Superior temporal gyrus (tissue), 1 donor: ENCODE data around the gene GAPDHS.

ENCODE experiments used
- DNase-seq: peaks from one replicate; pipeline ENCODE4 v3.0.0-alpha.2; 2016; ENCODE audit errors: extremely low spot score

GAPDHS gene

DNA sequence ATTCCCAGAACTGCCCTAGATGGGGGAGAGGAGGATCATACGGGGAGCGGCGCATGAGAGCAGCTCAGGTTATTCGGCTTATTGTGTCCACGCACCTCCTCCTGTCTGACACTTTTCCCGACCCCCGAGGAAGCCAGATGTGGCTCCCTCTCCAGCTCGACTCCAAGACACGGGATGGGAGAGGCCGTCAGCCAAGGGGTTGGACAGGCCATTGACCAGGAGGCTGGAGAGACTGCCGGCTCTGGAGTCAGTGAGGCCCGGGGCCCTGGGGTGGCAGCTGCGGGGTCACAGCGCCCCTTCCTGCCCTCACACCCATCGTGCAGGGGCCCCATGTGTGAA is 22.7 kb upstream of the GAPDHS start:
- no peak for DNase-seq

DNA sequence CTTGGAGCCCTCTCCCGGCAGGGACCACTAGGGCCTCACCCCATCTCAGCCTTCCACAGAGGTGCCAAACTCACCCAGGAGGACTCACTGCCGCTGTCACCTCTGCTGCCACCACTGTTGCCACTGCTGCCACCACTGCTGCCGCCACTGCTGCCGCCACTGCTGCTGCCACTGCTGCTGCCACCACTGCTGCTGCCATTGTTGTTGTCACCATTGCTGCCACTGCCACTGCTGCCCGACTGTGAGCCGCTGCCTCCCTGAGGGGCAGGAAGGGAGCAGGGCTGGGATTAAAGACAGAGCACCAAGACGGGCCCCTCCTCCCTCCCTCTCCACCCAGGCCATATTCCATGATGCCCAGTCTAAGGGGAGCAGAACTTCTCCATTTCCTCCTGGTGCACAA is 21.9 kb upstream of the GAPDHS start:
- no peak for DNase-seq

DNA sequence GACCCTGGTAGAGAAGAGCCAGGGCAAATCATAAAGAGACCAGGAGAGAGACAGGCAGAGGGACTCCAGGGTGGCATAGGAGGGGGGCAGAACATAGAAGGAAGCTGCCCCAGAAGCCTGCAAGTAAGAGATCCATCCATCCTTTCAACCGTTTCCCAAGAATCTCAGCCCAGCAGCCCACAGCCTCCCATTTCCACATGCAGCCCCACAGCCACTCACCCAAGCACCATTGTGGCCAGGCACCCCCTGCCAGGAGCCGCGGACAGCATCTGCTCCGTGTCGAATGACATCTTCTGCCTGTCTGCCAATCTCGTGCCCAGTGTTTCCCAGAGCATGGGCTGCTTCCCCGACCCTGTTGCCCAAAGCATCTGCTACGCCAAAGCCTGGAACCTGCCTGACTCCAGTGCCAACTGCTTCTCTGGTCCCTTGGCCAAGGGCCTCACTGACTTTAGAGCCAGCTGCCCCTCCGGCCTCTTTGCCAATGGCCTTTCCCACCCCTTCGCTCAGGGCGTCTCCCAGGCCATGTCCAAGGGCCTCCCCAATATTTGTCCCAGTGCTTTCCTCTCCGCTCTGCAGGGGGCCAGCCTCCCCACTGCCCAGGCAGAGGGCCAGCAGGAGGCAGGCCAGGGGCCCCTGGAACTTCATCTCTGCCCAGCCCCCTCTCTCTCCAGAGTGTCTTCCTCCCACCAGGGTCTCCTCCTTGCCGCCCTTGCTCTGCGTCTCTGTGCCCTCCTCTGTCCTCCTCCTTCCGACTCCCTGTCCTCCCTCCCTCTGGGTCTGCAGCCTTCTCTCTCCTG is 20.2 kb upstream of the GAPDHS start:
- DNase-seq, result no peak

DNA sequence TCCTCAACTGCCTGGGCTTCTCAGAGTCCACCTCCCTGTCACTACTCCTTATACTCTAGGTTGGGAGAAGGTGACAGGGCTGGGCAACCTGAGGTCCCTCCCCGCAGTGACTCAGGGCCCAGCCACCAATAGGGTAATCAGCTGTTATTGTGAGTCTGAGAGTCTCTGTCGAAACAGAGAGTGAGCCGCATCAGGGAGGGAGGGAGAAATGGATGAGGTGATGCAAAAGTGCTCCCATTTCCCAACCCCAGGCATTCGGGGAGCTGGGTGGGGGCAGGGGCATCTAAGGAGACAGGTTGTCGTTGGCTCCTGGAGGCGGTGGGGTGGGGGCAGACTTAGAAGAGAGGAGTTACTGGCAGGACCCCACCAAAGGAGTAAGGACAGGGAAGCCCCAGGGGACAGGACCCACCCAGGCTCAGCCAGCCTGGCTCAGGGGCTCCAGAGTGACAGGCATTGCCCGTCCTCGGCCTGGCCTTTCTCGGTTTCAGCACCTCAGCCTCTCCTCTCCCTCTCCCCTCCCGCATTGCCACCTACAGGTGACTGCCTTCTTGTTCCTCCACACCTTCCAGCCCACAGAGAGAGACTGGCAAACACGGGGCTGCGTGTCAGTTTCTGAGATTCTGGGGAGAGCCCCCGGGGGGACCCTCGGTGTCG is 19.5 kb upstream of the GAPDHS start, which contains the start of gene DMKN:
Gene DMKN (minus strand): TSS at position 22 of the 654 bp plus-strand sequence. CDS start 174 bp downstream, outside the sequence.
- no peak for DNase-seq

DNA sequence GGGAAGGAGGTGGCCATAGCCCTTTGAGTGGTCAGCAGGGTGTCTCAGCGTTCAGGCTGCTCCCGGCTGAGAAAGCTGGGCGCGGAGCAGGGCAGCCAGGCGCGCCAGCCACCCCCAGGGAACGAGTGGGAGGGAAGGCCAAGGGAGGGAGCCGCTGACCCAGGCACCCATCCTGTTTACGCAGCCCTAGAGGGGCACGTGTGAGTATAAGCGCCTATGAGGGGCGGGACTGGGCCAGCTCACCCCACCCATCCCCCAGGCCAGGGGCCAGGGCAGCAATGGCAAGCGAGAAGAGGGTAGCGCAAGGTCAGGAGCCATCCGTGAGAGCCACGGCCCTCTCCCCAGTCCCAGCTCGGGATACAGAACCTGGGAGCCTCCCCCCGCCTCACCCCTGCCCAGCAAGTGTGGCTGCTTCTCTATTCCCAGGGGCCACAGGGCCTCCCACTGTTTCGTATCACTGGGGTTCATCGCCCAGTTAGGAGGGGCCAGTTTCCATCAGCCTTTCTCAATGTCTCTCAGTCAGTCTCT is 18.9 kb upstream of the GAPDHS start:
- DNase-seq, result no peak

DNA sequence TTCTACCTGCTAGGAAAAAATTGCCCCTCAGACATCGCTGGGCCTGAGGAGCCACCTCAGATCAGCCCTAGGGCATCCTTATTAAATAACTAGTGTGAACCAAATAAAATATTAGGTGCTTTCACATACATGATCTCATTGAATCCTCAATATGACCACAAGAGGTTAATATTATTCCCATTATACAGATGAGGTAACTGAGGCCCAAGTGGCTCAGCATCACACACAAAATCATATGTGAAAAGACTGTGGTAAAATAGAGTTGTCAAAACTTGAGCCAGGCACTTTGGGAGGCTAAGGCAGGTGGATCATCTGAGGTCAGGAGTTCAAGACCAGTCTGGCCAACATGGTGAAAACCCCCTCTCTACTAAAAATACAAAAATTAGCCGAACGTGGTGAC is 16.9 kb upstream of the GAPDHS start:
- DNase-seq, result no peak

DNA sequence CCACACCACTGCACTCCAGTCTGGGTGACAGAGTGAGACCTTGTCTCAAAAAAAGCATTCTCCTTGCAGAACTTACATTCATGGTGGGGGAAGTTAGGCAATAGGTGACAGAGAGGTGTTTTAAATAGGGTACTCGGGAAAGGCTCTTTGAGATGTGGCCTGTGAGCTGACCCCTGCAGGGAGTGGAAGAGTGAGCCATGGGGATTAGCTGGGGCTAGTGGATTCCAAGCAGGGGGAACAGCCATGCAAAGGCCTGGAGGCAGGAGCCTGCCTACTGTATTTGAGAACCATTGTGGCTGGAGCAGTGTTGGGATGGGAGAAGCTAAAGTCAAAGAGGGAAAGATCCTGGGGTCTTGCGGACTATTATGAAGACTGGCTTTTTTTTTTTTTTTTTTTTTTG is 15.9 kb upstream of the GAPDHS start:
- no peak for DNase-seq

DNA sequence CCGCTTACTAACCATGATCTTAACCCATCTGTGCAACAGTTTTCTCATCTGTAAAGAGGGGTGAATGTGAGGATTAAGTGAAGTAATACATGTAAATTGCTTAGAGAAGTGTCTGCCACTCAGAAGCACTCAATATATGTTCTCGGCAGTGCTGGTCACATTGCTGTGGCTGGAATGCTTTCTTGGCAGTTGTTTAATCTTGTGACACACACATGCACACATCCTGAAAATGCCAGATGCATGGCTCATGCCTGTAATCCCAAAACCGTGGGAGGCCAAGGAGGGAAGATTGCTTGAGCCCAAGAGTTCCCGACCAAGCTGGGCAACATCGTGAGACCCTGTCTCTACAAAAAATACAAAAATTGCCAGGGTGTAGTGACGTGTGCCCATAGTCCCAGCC is 14.9 kb upstream of the GAPDHS start:
- no peak for DNase-seq

DNA sequence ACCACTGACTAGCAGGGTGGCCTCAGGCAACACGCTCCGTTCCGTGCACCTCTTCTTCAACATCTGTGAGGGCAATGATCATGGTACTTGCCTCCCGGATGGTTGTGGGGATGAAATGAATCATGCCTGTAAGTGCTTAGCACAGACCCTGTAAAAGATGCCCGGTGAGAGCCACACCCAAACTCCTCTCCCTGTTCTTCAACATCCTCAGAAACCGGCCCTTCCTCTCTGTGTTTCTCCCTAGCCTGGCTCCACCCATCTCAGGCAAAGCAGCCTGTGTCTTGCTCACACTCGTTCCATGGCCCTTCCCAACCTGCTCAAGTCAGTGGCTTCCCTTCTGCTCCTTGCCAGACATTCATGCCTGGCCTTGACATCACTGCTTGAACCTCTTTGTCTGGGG is 14.0 kb upstream of the GAPDHS start:
- no peak for DNase-seq

DNA sequence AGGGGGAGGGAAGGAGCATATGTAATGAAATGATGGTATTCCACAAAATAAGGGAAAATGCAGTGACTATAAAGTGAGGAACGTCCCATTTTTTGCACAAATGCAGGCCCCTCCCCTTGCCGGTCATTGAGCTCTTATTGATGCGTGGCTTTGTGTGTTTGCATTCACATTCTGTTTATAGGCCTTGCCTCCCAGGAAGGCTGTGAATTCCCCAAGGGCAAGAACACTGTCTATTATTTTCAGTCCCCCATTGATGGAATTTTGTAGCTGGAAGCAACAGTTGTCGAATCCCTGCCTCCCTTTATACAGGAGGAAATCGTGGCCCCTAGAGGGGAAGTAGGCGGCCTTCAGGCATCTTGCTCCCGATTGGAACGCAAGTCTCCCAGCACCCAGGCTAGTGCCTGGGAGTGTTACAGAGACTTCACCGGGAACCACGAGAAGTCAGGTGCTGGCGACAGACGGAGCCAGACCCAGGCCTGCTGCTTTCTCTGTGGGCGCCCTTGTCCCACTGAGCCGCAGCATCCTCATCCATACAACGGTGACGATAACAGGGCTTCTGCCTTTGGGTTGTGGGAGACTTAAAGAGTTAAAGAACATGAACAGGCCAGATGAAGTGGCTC is 12.0 kb upstream of the GAPDHS start:
- no peak for DNase-seq

DNA sequence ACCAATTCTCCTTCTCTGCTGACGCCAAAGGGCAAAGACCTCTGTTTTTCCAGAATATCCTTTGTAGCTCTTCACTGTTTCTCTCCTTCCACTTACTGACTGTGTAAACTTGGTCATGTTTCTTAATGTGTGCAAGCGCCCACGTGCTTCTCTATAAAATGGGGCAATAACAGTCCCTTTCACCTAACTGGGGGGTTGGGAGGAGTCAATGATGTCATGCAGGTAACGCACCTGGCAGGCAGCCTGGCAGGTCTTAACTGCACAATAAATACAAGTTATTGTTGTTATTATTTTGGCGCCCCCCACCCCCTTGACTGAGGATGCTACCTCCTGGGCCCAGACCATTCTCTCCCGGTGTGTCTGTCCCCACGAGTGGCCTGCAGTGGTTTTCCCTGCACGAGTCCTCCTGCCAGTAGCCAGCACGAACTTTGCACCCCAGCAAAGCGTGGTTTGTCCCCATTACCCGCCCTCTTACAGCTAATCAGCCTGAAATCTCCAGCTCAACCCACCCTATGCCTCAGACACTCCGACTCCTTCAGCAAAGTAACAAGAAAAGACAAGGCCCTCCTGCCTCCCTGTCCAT is 10.4 kb upstream of the GAPDHS start:
- DNase-seq, result no peak

DNA sequence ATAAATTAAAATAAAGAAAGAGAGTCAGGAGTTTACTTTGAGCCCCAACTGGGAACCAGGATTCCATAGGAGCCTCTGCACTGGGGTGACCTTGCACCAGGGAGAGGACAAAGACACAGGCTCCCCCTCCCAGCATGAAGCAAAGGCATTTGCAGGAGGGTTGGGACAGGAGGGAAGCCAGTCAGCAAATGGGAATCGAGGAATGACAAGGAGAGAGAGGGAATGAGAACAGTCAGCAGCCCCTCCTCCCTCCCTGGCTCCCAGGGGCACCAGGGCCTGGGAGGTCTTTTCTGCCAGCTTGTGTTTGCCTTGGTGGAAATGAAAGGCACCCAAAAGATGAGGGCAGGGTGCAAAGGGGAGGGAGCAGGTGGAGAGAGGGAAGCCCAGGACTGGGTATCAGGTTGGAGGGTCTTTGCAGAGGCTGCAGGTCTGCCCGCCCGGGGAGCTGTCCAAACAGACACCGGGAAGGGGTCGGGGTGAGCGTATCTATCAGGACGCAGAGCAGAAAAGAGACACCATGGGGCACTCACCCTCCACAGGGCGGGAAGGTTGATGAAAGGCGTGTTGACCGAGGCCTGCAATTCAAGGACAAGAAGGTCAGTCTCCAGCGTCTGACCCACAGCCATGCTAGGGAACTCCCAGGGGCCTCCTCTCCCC is 8.9 kb upstream of the GAPDHS start:
- no peak for DNase-seq

DNA sequence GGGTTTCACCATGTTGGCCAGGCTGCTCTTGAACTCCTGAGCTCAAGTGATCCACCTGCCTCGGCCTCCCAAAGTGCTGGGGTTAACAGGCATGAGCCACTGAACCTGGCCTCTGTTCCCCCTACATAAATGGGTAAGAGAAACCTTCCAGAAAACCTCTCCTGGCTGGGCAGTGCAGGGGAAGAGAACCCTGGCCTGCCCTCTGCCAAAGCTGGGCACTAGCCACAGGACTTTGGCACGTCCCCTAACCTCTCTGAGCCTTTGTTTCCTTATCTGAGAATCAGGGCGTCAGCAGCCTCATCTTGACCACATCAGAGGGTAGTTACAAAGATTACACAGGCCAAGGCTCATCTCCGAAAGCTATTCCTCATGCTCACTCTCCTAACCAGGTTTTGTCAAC is 7.4 kb upstream of the GAPDHS start:
- DNase-seq, result no peak

DNA sequence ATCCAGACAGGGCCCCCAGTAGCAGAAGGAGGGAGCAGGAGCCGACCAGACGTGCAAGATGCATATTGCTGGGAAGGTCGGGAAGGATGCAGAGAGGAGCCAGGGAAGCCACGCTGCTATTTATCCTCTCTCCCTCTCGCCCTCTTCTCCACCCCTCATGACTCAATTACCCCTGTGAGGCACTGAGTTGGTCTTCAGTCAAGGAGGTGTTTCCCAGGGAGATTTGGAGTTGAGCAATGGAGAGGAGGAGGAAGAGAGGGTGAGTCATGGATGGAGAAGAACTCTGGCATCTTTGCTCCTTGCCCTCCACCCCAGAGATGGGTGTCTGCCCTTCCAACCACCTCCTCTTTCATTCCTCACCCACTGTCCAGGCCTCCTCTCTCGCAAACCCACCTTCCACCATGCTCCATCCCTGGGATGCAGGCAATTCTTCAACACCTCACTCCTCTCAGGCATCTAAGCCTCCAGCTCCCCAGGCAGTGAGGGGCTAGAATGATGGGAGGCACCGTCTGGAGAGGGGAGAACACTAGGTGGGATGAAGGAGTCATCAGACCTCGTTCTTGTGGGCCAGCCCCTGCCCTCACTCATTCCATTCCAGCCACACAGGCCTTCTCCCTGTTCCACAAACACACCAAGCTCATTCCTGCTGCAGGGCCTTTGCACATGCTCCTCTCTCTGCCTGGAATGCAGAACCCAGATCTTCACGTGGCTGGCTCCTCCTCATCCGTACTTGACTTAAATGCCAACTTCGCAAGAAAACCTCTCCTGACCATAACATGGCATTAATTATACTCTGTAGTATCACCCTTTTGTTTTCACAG is 4.8 kb upstream of the GAPDHS start, which contains the start of gene SBSN:
Gene SBSN (minus strand): TSS at position 94 of the 821 bp plus-strand sequence. CDS start 30 bp downstream, at position 64.
- DNase-seq, result no peak

DNA sequence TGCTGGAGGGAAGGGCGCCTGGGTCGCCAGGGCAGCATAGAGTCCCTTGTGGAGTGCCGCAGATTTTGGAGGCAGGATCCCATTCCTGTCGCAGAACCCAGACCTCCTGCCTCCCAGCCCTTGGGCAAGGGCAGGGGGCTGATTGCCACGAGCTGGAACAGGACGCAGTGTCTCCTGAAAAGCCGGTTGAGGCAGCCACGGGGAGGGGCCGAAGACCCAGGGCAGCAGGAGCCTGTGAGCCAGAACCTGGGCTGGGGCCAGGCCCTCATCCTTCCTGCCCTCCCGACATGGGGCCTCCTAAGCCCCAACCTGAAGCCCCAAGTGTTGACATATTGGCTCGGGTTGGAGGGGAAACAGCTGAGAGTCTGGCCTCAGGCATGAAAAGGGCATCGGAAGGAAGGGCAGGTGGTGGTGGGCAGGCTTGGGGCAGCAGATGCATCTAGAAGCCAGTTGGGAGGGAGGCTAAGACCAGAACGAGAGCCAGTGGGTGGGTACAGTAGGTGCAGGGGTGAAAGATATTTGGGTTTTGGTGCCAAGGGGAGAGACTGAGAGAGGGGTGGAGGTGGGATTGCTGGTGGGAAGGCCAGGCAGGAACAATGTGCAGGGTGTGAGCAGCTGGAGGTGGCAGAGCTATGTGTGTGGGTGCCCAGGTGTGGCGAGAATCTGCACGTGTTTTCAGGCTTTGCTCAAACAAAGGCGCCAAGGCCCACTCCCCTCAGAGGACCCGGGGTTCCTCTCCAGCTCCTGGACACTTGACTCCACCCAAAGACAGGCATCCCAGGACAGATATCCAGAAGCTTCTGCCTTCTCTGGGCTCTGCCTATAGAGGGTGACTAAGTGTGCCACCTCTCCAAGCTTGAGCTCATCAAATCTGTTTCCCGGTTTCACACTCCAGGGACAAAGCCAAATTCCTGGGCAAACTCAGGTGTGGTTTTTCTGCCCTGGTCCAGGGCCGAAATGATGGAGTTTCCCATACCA is 3.7 kb upstream of the GAPDHS start:
- DNase-seq, result no peak

DNA sequence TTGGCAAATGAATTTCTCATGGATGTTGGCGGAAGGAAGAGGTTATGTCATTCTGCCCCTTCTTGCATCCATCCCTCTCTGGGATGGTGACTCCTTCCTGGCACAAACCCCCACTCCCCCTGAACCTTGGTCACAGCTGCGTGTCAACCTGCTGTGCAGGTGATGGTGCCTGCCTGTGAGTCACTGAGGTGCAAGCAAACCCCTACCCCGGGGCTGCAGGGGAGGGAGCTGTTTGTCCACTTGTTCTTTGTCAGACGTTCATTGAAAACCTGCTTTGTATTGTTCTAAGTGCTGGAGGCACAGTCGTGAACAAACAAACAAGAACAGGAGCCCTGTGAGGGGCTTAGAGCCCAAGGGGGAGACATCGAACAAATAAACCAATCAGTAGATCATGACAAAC is 2.0 kb upstream of the GAPDHS start:
- DNase-seq, result no peak

DNA sequence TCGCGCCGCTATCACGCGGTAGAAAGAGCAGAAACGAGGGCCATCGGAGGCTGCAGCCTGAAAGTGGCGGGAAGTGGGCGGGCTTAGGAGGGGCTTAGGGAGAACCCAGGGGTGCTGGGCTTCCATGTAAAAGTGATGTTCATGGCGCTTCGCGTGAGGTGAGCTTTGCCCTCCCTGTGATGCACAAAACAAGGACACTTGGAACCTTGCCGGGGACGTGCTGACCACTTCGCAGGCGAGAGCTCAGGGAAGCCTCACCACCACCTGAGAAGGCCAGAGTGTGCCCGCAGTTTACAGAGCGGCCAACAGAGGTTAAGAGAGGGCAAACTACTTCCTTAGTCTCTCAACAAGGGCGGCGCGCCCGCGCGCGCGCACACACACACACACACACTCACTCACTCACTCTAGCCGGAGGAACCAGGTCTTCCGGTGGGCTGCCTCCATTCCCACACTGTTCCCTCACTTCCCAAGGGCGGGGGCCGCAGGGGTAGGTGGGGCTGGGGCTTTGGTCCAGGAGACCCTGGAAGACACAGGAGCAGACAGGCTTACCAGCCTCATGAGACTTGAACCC is 651 bp downstream of the GAPDHS start:
- no peak for DNase-seq

DNA sequence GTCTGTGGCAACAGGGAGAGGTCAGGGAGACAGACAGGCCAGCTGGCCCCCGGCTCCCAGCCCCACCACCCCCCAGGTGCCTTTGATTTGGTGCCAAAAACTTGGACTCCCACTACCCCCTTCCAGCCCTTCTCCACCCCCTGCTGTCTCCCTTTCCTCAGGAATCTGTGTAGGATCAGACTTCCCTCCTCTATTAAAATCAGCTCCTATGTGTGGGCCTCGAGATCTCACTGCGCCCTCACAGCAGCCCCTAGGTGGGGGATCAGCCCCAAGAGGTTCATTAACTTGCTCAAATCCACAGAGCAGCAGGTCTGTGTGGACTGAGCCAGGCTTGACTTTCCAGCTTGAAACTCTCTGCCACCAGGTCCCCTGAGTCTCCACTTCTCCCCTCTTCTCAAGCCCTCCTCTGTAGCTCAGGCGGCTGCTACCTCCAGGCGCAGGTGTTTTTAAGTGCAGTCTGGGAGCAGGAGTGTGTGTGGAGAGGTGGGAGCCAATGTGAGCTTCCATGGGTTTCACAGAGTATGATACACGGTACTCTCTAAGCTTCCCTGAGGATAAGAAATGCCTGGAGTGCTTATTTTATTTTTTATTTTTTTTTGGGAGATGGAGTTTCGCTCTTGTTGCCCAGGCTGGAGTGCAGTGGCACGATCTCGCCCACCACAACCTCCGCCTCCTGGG is 1.7 kb downstream of the GAPDHS start:
- DNase-seq, result no peak

DNA sequence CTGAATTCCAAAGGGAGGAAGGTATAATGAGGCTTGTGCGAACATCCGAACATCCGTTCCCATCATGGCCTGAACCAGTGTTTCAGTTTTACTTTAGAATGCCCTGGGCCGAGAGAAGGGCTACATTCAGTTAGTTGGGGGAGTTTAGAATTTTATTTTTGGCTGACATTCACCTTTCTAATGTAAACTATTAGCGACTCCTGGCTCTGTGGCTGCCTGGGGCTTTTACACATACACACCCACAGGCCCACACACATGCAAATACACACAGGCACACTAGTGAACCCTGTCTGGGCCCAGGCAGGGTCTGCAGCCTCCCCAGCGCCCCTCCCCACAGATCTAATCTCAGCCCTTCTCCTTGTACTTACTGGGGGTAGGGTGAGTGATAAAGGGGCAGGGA is 6.1 kb downstream of the GAPDHS start:
- DNase-seq, result no peak
